Stimulated activated CD4-positive, alpha-beta T cell treated with anti-CD3 and anti-CD28 coated beads, Interleukin-1b, Interleukin-23, amount 100 ng/mL, for 24 hours (primary cell): ENCODE data around the gene IZUMO3.
"Not testable (repeated sequence)": the region's sequence is repeated elsewhere in the genome, so short reads cannot be mapped to it uniquely, and the experiment has no call there.

ENCODE experiments used
- DNase-seq, 4 experiments: peaks; one replicate each; pipeline ENCODE4 v3.0.0-alpha.2; 2020; ENCODE audit warnings: low read depth in 4 of 4, low spot score in 1 of 4

The IZUMO3 gene, protein sequence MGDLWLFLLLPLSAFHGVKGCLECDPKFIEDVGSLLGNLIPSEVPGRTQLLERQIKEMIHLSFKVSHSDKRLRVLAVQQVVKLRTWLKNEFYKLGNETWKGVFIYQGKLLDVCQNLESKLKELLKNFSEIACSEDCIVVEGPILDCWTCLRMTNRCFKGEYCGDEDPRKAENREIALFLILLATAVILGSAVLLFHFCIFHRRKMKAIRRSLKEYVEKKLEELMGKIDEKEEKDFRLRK

DNA sequence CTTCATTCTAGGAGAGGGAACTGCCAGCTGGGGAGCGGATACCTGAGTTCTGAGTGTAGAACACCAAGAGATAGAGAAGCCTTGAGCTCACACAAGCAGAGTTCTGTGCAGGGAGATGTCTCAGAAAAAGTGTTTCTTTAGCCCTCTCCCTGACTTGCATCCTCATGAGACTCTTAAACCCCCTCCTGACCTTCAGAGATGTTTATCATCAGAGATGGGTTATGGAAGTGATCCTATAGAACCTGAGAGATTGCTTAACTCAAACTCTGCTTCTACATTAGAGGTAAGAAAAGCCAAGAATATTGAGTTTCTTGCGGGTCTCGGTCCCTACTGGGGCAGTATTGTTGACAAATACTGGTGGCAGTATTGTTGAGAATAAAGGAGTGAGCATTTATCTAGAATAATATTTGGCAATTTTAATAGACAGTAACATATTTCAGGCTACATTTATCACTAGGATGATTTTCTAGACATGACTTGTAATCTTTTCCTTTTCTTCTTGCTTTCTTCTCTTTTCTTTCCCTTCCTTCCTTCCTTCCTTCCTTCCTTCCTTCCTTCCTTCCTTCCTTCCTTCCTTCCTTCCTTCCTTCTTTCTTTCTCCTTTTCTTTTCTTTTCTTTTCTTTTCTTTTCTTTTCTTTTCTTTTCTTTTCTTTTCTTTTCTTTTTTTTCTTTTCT, at the start of gene IZUMO3:
Gene IZUMO3, minus strand, starts transcription at position 51 of the 676 bp plus-strand sequence. CDS start 248 bp downstream, outside the sequence.
- DNase-seq: no peak

- DNase-seq: no peak
Measured at GRCh38 chr9:24594234-24594850, 48.6 kb upstream of the IZUMO3 start.

- DNase-seq: no peak
Measured at GRCh38 chr9:24590432-24590831, 44.7 kb upstream of the IZUMO3 start.

DNA sequence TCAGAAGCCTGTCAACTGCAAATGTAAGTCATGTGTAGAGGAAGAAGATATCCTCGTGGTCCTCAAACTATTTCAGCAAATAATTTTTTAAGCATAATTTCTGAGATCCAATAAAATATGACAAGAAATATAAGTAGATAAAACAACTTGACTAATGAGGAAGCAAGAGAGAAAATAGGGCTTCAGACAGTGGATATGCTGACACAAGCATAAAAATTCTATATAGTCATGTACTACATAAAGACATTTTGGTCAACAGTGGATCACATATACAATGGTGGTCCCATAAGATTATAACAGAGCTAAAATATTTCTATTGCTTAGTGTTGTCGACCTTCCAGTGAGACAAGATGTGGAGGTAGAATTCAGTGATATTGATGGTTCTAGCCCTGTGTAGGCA, 42.2 kb upstream of the IZUMO3 start:
- no peak for DNase-seq

- DNase-seq: no peak
Measured at GRCh38 chr9:24582146-24583126, 36.7 kb upstream of the IZUMO3 start.

DNA sequence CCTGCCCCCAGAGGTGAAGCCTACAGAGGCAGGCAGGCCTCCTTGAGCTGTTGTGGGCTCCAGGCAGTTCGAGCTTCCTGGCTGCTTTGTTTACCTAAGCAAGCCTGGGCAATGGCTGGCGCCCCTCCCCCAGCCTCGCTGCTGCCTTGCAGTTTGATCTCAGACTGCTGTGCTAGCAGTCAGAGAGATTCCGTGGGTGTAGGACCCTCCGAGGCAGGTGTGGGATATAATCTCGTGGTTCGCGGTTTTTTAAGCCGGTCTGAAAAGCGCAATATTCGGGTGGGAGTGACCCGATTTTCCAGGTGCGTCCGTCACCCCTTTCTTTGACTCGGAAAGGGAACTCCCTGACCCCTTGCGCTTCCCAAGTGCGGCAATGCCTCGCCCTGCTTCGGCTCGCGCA, 34.3 kb upstream of the IZUMO3 start:
- DNase-seq: not testable (repeated sequence)

- DNase-seq: no peak
Measured at GRCh38 chr9:24572406-24572805, 26.7 kb upstream of the IZUMO3 start.

DNA sequence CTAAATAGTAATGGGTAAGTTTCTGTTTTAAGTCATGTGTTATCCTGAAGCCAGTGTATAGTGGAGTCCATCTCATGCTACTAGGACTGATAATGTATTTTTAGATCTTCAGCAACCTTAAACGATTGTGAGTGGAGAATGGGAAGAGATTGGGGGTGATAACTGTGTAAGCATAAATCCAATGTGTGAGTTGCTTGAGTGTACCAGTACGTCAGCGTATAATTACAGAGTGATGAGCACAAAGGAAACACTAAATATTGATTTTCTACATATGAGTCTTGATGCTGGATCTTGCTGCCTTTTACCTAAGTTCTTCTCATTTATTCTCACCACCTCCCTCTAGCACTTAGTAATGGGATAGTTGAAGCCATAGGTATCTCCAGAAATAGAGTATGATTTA, 16.3 kb upstream of the IZUMO3 start:
- no peak for DNase-seq

DNA sequence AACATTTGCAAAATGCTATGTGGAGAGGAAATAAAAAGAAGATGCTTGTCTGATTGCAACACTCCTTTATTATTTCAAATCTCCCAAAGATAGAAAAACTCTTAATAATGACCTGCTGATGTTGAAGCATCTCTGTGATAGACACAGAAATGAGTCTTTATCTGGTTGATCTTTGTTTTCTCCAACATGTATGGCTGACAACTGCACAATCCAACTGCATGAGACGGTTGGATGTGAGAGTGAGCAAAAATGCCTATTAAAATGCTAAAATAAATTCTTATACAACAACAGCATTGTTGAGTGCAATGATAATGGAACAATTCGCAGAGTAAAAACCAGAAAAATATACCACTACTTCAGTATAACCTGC, 7.5 kb upstream of the IZUMO3 start:
- DNase-seq: no peak

DNA sequence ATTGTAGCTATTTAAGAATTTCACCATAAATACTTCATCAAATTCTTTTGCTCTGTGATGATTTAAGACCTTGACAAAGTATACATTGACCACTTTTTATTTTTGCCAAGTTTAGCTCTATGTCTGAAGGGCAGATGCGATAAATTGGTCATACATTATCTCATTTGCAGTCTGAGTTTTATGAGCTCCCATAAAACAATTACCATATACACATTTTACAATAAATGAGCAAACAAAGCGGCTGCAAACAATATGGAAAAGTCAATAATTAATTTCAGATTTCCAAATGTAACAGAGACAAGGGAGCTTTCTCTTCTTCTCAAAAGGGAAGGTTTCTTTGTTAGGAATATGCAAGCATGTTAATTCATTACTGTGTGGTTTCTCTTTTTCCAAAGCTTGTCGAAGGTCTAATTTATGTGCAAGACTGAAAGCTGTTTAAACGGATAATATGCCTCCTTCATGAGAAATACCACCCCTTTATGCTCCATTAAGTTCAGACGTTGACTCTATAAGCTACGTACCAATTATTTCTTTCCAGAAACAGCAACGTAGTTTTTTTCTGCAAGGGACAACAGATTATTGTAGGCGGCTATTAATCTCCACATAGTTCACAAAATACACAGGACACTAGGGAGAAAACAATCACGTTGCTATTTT, 7.0 kb upstream of the IZUMO3 start:
- DNase-seq: no peak

GRCh38 chr9:24545285-24545684, 412 bp downstream of the IZUMO3 start:
- DNase-seq: no peak

- no peak for DNase-seq
Measured at GRCh38 chr9:24518545-24518944, 27.2 kb downstream of the IZUMO3 start.

- no peak for DNase-seq
Measured at GRCh38 chr9:24516463-24516862, 29.2 kb downstream of the IZUMO3 start.

DNA sequence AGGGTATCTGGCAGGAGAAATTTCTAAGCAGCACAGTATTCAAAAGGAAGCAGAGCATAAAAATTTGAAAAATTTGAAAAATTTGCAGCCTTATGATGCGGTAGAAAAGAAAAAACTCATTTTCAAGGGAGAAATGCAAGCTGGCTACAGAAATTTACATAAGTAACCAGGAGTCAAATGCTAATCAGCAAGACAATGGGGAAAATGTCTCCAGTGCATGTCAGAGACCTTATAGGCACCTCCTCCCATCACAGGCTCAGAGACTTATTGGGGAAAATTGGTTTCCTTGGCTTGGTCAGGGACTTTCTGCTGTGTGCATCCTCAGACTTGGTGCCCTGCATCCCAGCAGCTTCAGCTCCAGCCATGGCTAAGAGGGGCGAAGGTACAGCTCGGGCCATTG, 35.8 kb downstream of the IZUMO3 start:
- DNase-seq: no peak

DNA sequence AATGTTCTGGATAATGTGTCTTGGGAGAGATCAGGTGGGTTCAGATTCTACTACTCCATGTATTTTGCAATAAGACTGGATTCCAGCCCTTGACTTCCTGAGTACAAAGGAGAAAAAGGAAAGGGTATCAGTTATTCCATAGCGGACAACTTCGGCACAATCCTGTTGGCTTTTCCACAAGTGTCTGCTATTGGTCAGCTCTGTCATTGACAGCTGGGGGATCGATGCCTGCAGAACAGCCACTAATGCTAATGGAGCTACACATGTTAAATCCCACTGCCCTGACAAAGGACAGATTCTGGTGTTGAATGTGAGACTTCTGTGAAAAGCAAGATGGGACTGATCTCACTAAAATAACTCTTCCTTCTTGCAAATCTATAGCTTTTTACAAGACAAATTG, 41.2 kb downstream of the IZUMO3 start:
- no peak for DNase-seq

GRCh38 chr9:24502206-24502937, 43.3 kb downstream of the IZUMO3 start:
- no peak for DNase-seq

DNA sequence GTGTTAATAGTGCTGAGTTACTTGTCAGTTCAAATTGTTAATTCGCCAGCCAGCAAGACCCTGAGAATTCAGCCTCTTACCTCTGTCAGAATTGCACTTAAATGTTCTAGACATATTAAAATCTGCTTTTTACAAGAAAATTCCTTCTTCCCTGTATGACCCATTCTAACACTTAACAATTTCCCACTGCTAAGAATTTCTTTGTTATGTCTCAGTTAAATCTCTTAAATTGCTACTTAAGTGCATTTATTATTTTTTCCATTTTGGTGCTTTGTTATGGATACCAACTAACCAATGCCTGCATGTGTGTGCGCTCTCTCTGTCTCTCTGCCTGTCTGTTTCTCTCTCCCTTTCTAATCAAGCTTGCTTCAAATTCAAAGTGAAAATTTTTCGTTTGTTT, 44.9 kb downstream of the IZUMO3 start:
- no peak for DNase-seq

DNA sequence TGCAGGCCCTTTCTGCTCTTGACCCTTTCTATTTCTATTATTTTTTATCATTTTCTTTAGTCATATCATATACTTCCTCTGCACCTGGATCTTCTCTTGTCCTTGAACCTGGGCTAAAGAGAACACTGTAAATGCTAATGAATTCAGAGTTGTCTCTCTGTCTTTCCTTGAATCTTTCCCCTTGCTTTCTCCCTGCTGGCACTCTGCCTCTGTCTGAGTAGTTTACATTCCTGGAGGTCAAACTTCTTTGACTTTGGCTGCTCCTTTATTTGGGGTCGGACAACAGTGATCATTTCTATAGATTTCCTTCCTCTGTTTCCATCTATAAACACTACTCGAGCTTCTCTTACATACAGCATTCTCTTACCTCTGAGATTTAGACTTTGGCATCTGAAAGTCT, 47.1 kb downstream of the IZUMO3 start:
- no peak for DNase-seq

- DNase-seq: no peak
Measured at GRCh38 chr9:24497671-24498070, 48.0 kb downstream of the IZUMO3 start.
